Naive thymus-derived CD4-positive, alpha-beta T cell (primary cell): Measurements from ENCODE around the gene MRGPRF. TPM values are rescaled to one million over a fixed set of nuclear protein-coding genes. Genes with fewer than 3 reads are reported as not detected.

Experiments used
- ATAC-seq: fragments of 150-1000 bp; cut with Tn5 transposase; 2 replicates; pipeline ENCODE4 v1.10.0; 2021; ENCODE audit warnings: mild to moderate bottlenecking, moderate library complexity
- CTCF ChIA-PET: fragments of 350-600 bp; sonication (Branson Sonifier 250); formaldehyde crosslinking; loops from one replicate; lab custom pipeline; 2021; ENCODE audit warnings: antibody characterized with exemption; lab: Charles Lee
- POLR2A ChIA-PET: fragments of 350-600 bp; sonication (Branson Sonifier 250); formaldehyde crosslinking; loops from one replicate; lab custom pipeline; 2021; ENCODE audit warnings: antibody characterized with exemption, inconsistent platforms; lab: Charles Lee
- DNase-seq, 9 donors: peaks; one replicate each; pipeline versions ENCODE4 v3.0.0 to v3.0.0-alpha.2; 2020 to 2022; ENCODE audit warnings: mixed read lengths in 1 of 9
- H3K27ac ChIP-seq: one replicate; pipeline ENCODE4 v1.7.0; 2013; ENCODE audit warnings: mild to moderate bottlenecking, low read depth, low read length, moderate library complexity
- H3K27me3 ChIP-seq, 2 donors: one replicate each; pipeline ENCODE4 v1.7.0; 2013; ENCODE audit warnings: low read length in 2 of 2, mild to moderate bottlenecking in 2 of 2, moderate library complexity in 2 of 2; ENCODE audit not compliant: control insufficient read depth in 2 of 2, insufficient read depth in 2 of 2
- H3K36me3 ChIP-seq, 3 experiments: 1 replicate in 2 of 3; 2 replicates in 1 of 3; pipeline ENCODE4 v1.7.0; 2013; ENCODE audit warnings: low read length in 3 of 3, mild to moderate bottlenecking in 3 of 3, moderate library complexity in 1 of 3; ENCODE audit not compliant: insufficient read depth in 3 of 3, control insufficient read depth in 2 of 3
- H3K4me1 ChIP-seq, 2 donors: one replicate each; pipeline ENCODE4 v1.7.0; 2013; ENCODE audit warnings: low read length in 2 of 2, mild to moderate bottlenecking in 2 of 2, moderate library complexity in 1 of 2; ENCODE audit not compliant: control insufficient read depth in 2 of 2, insufficient read depth in 2 of 2
- H3K4me3 ChIP-seq: 2 replicates; pipeline ENCODE4 v1.7.0; 2013; ENCODE audit warnings: mild to moderate bottlenecking, low read length
- H3K9me3 ChIP-seq, 3 experiments: 1 replicate in 2 of 3; 2 replicates in 1 of 3; pipeline ENCODE4 v1.7.0; 2013; ENCODE audit warnings: low read length in 3 of 3; ENCODE audit not compliant: control insufficient read depth in 2 of 3
- H3K27ac Mint-ChIP-seq, 9 donors: one replicate each; pipeline ENCODE4 v1.8.0; 2020 to 2022; ENCODE audit warnings: mixed read lengths in 9 of 9, mild to moderate bottlenecking in 8 of 9, moderate library complexity in 5 of 9, inconsistent platforms in 2 of 9
- H3K27me3 Mint-ChIP-seq, 5 donors: one replicate each; pipeline ENCODE4 v1.8.0; 2021 to 2022; ENCODE audit warnings: mixed read lengths in 5 of 5, mild to moderate bottlenecking in 1 of 5
- H3K36me3 Mint-ChIP-seq, 5 donors: one replicate each; pipeline ENCODE4 v1.8.0; 2020 to 2022; ENCODE audit warnings: mixed read lengths in 5 of 5, mild to moderate bottlenecking in 3 of 5, inconsistent platforms in 1 of 5
- H3K4me1 Mint-ChIP-seq, 7 donors: one replicate each; pipeline ENCODE4 v1.8.0; 2020 to 2022; ENCODE audit warnings: mixed read lengths in 7 of 7, mild to moderate bottlenecking in 3 of 7, inconsistent platforms in 1 of 7
- H3K4me3 Mint-ChIP-seq, 10 donors: one replicate each; pipeline ENCODE4 v1.8.0; 2020 to 2022; ENCODE audit warnings: mild to moderate bottlenecking in 10 of 10, mixed read lengths in 10 of 10, moderate library complexity in 6 of 10, inconsistent platforms in 2 of 10
- H3K9me3 Mint-ChIP-seq, 11 donors: one replicate each; pipeline ENCODE4 v1.8.0; 2020 to 2022; ENCODE audit warnings: mixed read lengths in 11 of 11, mild to moderate bottlenecking in 4 of 11, inconsistent platforms in 1 of 11, moderate library complexity in 1 of 11
- intact Hi-C, 2 donors: fragments of 100-400 bp; cut with micrococcal nuclease; formaldehyde crosslinking; loops; one replicate each; pipeline ENCODE4 v1.15.1; 2023
- polyA plus RNA-seq, 2 donors: library from polyadenylated mRNA; unstranded; fragments of 300-500 nt; fragmentation: Illumina TruSeq; gene quantifications; one replicate each; pipeline ENCODE4 v1.2.3, GENCODE V29; 2021
- total RNA-seq, 6 experiments: library from RNA in 5 of 6; stranded (reverse) in 5 of 6; gene quantifications; 1 replicate in 5 of 6; 2 replicates in 1 of 6; pipeline ENCODE4 v1.2.3 and lab custom pipeline; 2021 to 2026

Gene MRGPRF
- total and polyA plus RNA-seq, 7 experiments from 2014 or later = not detected

DNA sequence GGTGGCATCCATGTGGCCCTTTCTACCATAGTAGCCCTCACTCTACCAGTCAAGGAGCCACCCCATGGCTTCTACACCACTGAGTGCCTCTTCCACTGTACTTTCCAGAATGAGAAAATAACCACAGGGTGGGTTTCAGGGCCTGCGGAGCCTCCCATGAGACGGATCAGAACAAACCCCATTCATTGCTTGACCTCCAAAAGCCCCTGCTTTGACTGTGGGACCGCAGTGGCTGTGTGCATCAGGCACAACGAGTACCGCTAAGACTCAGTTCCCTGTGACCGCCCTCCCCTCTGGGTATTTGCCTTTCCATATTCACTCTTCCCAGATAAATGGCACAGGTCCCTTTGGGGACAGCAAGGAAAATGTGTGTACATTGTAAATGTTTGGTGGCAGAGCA, 11.5 kb upstream of the MRGPRF start:
- ATAC-seq = no peak

DNA sequence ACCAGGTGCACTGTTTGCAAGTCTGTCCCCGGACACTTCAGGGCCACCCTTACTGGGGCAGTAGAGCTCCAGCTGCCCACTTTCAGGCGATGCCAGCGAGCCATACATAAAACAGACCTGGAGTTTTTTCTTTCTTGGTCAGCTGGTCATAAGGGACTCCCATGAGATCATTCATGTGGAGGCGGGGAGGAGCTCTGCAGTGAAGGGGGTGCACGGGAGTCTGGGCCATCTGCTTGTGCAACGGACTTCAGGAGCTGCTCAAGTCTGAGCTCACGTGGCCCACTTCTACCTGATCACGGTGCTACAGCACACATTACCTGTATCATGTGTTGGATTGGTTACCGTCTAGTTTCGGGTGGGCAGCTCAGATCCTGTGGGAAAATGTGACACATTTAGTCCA, 9.2 kb upstream of the MRGPRF start:
- Histone ChIP-seq H3K4me1 (no peaks in the 10 kb centered on the region), H3K9me3 (no peaks in the 10 kb centered on the region), H3K4me3 (no peak overlapping the region), H3K27me3 (no peaks in the 10 kb centered on the region), H3K36me3 (no peaks in the 10 kb centered on the region), H3K27ac (no peak overlapping the region)
- DNase-seq = no peak
- Mint-ChIP-seq H3K9me3 (no peaks in the 10 kb centered on the region), H3K4me3 (no peak overlapping the region), H3K27me3 (no peaks in the 10 kb centered on the region), H3K27ac (no peak overlapping the region), H3K4me1 (no peaks in the 10 kb centered on the region), H3K36me3 (no peaks in the 10 kb centered on the region)
- intact Hi-C loops = no loop called here
- ChIA-PET CTCF (no interaction called here), POLR2A (no interaction called here)
- ATAC-seq = no peak

More for the DNA sequence above, 11.5 kb upstream of the MRGPRF start:
- Mint-ChIP-seq H3K27me3 (no peaks in the 10 kb centered on the region), H3K4me1 (peaks cover 0 to 2% (median 0%) of the 10 kb centered on the region in 7 donors), H3K36me3 (no peaks in the 10 kb centered on the region), H3K4me3 (no peak overlapping the region), H3K9me3 (no peaks in the 10 kb centered on the region), H3K27ac (no peak overlapping the region)
- Histone ChIP-seq H3K4me1 (no peaks in the 10 kb centered on the region), H3K36me3 (no peaks in the 10 kb centered on the region), H3K4me3 (no peak overlapping the region), H3K27me3 (no peaks in the 10 kb centered on the region), H3K27ac (no peak overlapping the region), H3K9me3 (no peaks in the 10 kb centered on the region)
- ChIA-PET POLR2A (no interaction called here), CTCF (interaction anchor here (0.7 kb wide), 1 partner anchor 11 kb away, joined by 3 read pairs; no protein-coding TSS in a partner anchor)
- DNase-seq = no peak
- intact Hi-C loops = no loop called here

- Histone ChIP-seq H3K4me3 (no peak overlapping the region), H3K4me1 (no peaks in the 10 kb centered on the region), H3K9me3 (no peaks in the 10 kb centered on the region), H3K36me3 (no peaks in the 10 kb centered on the region), H3K27me3 (no peaks in the 10 kb centered on the region), H3K27ac (no peak overlapping the region)
- ChIA-PET POLR2A (no interaction called here), CTCF (no interaction called here)
- H3K36me3 Mint-ChIP-seq = no peaks in the 10 kb centered on the region
- H3K27ac Mint-ChIP-seq = no peak overlapping the region
- ATAC-seq = no peak
- no peak overlapping the region for H3K4me3 Mint-ChIP-seq
- no peaks in the 10 kb centered on the region for H3K9me3 Mint-ChIP-seq
- no peaks in the 10 kb centered on the region for H3K4me1 Mint-ChIP-seq
- intact Hi-C loops = no loop called here
- no peak for DNase-seq
- peaks cover 0 to 14% (median 3%) of the 10 kb centered on the region in 5 donors for H3K27me3 Mint-ChIP-seq
These were observed 5.9 kb upstream of the MRGPRF start for GRCh38 chr11:69018924-69019323.

DNA sequence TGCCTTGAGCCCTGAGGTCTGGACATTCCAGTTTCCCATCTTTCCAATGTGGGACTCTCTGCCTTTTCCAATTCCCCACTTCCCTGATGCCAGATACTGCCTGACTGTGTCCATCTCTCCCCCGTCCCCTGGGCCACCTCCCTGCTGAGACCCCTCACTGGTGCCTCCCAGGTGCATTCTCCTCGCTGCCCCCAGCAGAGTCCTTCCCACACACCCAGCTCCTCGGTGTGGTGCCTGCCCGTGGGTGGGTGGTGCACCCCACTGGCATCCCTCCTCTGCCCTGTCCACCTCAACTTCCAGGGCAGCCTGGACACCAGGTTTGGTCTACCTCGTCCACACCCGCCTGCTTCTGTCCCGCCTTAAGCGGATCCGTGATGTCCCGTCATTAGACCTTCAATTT, 4.9 kb upstream of the MRGPRF start:
- Mint-ChIP-seq H3K9me3 (no peaks in the 10 kb centered on the region), H3K4me3 (no peak overlapping the region), H3K4me1 (no peaks in the 10 kb centered on the region), H3K27ac (no peak overlapping the region), H3K27me3 (peaks cover 0 to 17% (median 3%) of the 10 kb centered on the region in 5 donors), H3K36me3 (no peaks in the 10 kb centered on the region)
- ChIA-PET CTCF (no interaction called here), POLR2A (no interaction called here)
- Histone ChIP-seq H3K4me1 (no peaks in the 10 kb centered on the region), H3K4me3 (no peak overlapping the region), H3K9me3 (no peaks in the 10 kb centered on the region), H3K36me3 (no peaks in the 10 kb centered on the region), H3K27ac (no peak overlapping the region), H3K27me3 (peaks cover 0 to 4% of the 10 kb centered on the region in 2 donors)
- DNase-seq (no peak), ATAC-seq (no peak)
- intact Hi-C loops = no loop called here

GRCh38 chr11:69014898-69015549, 2.0 kb upstream of the MRGPRF start:
- ChIA-PET CTCF (no interaction called here), POLR2A (no interaction called here)
- no peak overlapping the region for H3K27ac ChIP-seq
- H3K4me1 ChIP-seq = no peaks in the 10 kb centered on the region
- DNase-seq = no peak
- H3K4me3 Mint-ChIP-seq = no peak overlapping the region
- H3K36me3 Mint-ChIP-seq = no peaks in the 10 kb centered on the region
- peaks cover 0 to 10% (median 6%) of the 10 kb centered on the region in 7 donors for H3K4me1 Mint-ChIP-seq
- peaks cover 0 to 8% of the 10 kb centered on the region in 2 donors for H3K27me3 ChIP-seq
- no peak overlapping the region for H3K4me3 ChIP-seq
- no peaks in the 10 kb centered on the region for H3K36me3 ChIP-seq
- H3K9me3 ChIP-seq = no peaks in the 10 kb centered on the region
- no peak for ATAC-seq
- H3K9me3 Mint-ChIP-seq = no peaks in the 10 kb centered on the region
- peaks cover 9 to 34% (median 16%) of the 10 kb centered on the region in 5 donors for H3K27me3 Mint-ChIP-seq
- no peak overlapping the region for H3K27ac Mint-ChIP-seq
- intact Hi-C loops = no loop called here

DNA sequence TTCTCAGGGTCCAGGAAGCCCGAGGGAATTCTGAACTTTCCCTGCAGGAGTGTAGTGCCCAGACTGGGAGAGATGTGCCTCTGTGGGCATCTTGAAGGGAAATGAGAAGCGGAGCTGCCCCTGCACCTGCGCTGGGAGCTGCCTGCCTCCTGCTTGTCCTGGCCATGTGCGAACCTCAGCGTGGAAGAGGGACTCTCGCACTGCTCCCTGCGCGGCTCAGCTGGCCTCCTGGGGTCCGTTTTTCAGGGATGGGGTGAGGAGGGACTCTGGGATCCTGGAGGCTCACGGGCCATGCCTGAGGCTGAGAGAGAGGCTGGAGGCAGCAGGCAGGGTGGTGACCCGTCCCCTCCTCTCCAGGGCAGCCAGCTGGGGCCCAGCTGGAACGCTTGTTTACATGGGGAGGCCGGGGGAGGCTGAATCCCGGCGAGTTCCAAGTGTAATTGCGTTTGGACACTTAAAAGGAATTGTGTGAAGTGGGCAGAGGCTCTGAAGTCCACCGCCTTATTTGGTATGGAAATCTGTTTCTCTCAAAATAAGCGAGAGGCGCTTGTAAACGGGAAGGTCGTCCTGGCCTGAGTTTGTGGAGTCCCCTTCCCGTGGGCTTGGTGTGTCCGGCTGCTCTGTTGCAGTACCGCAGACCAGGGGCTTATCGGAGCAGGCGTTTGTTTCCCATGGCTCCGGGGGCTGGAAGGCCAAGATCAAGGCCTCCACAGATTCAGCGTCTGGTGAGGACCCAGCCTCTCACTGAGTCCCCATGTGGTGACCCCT, 1.2 kb upstream of the MRGPRF start:
- Histone ChIP-seq H3K27ac (no peak overlapping the region), H3K4me1 (no peaks in the 10 kb centered on the region), H3K36me3 (no peaks in the 10 kb centered on the region), H3K9me3 (no peaks in the 10 kb centered on the region), H3K27me3 (peaks cover 0 to 12% of the 10 kb centered on the region in 2 donors), H3K4me3 (no peak overlapping the region)
- Mint-ChIP-seq H3K9me3 (no peaks in the 10 kb centered on the region), H3K27me3 (peaks cover 9 to 35% (median 16%) of the 10 kb centered on the region in 5 donors), H3K4me3 (no peak overlapping the region), H3K36me3 (no peaks in the 10 kb centered on the region), H3K4me1 (peaks cover 0 to 11% (median 6%) of the 10 kb centered on the region in 7 donors), H3K27ac (peak overlapping the region in 1 of 9 donors; percentile 31)
- DNase-seq = no peak
- ChIA-PET POLR2A (no interaction called here), CTCF (interaction anchor here (0.5 kb wide), 1 partner anchor 138 kb away, joined by 3 read pairs; no protein-coding TSS in a partner anchor)
- intact Hi-C loops = no loop called here
- ATAC-seq = no peak
